ENCODE results near the gene FKBP7.
"Not testable (repeated sequence)": the region's sequence is repeated elsewhere in the genome, so short reads cannot be mapped to it uniquely, and the experiment has no call there.

Gene FKBP7

GRCh38 chr2:178478439-178479274 is at the start of gene FKBP7:
Gene FKBP7, minus strand, starts transcription at chr2:178478600. Its CDS starts 101 bp downstream, at chr2:178478499.
- DNase-seq = peak; percentile 93

GRCh38 chr2:178527592-178527991 is 49.2 kb upstream of the FKBP7 start:
- no peak for DNase-seq

GRCh38 chr2:178526256-178526655 is 47.9 kb upstream of the FKBP7 start:
- DNase-seq = no peak

DNA sequence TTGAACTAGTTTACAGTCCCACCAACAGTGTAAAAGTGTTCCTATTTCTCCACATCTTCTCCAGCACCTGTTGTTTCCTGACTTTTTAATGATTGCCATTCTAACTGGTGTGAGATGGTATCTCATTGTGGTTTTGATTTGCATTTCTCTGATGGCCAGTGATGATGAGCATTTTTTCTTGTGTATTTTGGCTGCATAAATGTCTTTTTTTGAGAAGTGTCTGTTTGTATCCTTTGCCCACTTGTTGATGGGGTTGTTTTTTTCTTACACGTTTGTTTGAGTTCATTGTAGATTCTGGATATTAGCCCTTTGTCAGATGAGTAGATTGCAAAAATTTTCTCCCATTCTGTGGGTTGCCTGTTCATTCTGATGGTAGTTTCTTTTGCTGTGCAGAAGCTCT is 47.1 kb upstream of the FKBP7 start:
- not testable (repeated sequence) for DNase-seq

DNA sequence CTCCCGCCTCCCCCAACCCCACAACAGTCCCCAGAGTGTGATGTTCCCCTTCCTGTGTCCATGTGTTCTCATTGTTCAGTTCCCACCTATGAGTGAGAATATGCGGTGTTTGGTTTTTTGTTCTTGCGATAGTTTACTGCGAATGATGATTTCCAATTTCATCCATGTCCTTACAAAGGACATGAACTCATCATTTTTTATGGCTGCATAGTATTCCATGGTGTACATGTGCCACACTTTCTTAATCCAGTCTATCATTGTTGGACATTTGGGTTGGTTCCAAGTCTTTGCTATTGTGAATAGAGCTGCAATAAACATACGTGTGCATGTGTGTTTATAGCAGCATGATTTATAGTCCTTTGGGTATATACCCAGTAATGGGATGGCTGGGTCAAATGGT is 46.6 kb upstream of the FKBP7 start:
- DNase-seq = not testable (repeated sequence)

DNA sequence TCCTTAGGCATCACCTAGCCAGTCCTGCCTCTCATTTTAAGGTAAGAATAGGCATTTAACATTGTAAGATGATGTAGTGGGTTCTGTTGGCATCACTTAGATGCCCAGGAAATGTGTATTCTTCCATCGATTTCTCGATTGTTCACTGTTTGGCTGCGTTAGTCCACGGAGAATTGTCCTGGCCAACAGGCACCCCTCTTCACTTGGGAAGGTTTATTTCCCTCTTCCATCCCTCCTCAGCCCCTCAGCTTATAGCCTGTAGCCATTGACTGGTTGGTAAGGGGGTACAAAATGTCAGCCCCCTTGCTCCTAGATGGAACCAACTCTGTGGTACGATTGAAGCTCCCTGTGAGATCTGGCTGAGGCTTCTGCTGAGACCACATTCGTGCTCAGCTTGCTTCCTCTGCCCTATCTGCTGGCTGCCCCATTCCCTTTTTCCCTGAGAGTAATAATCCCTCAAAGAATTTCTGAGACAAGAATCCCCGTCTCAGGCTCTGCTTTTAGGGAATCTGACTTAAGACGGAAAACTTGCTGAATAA is 45.3 kb upstream of the FKBP7 start:
- no peak for DNase-seq

GRCh38 chr2:178522950-178523595 is 44.7 kb upstream of the FKBP7 start:
- DNase-seq = peak; percentile 90

- no peak for DNase-seq
Measured at GRCh38 chr2:178521304-178522150, 43.1 kb upstream of the FKBP7 start.

DNA sequence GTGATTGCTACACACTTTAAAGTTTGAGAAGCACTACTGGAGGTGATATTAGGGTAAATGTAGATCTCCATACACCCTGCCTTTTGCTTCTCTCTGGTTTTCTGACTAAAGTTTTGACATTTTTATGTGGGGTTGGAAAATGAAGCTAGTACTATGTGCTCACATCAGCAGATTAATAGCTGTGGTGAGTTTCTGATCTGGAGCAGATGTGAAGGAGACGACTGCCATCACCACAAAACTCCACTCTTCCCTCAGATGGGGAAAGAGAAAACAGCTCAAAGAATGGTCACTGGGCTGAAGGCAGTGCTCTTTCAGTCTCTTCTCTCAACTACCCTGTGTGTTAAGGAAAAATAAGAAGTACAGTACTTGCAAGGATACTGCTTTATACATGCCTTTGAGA is 39.1 kb upstream of the FKBP7 start:
- no peak for DNase-seq

GRCh38 chr2:178514664-178515063 is 36.3 kb upstream of the FKBP7 start:
- no peak for DNase-seq

GRCh38 chr2:178513876-178514275 is 35.5 kb upstream of the FKBP7 start:
- no peak for DNase-seq

DNA sequence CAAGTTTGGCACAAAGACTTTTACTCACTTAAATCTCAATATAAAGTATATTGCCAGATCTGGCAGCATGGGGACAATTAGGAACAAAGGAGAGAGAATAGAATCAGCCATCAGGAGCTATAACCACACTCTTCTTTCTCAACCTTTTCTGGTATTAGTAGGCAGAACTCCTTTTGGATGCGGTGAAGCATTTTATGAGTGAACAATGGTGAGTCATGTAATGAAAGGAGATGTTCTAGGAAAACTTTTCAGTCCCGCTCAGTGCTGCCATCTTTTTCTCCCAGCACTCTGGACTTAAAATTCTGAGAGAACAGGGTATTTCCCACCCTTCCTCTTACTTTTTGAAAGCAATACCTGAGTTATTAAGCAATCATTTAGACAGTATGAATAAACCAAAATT is 34.1 kb upstream of the FKBP7 start:
- DNase-seq = no peak

DNA sequence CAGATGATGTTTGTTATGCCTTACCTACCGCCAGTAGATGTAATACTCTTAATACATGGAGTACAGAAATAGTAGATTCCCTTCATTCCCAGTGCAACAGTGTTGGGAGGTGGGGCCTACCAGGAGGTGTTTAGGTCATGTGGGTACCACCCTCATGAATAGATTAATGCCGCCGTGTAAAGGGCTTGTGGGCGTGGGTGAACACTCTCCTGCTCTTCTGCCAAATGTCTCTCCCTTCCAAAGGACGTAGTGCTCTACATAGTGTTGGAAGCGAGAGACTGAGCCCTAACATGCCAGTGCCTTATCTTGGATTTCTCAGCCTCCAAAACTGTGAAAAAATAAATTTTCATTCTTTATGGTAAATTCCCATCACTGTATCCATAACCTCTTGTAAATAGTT is 32.0 kb upstream of the FKBP7 start:
- DNase-seq = no peak

GRCh38 chr2:178508646-178509045 is 30.2 kb upstream of the FKBP7 start:
- no peak for DNase-seq

- DNase-seq = no peak
Measured at GRCh38 chr2:178506949-178507348, 28.5 kb upstream of the FKBP7 start.

DNA sequence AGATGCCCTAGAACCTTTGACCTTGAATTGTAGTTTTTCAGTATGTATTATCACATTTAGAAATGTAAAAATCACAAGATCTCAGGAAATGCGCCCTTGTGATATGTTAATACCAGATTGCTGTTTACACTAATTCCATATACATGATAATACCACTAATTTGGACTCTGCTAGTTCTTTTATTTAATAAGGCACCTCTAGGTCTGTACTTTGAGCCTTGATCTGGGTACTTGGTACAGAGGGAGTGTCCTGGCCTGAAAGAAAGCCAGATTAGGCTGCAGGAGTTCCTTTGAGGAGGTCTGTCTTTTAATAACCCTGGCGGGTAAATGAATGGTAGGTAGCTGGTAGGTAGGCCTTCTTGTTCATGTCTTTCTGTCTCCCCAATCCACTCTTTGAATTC is 28.1 kb upstream of the FKBP7 start:
- no peak for DNase-seq

DNA sequence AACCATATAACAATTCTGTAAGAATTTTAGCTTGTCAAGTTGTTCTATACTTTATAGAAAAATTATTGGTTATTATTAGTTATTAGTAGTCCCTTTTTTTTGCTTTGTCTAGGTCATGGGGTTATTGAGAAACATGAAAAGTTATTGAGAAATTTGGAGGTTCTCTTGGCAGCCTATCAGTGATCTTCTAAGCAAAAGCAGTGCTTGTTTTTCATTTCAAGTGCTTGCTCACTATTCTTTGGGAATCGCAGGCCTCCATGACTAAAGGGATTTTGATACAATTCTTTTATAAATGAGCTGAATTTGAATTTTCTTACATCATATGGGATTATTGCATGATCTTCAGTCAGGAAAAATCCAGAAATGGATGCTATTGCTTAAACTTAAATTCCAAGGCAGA is 27.7 kb upstream of the FKBP7 start:
- DNase-seq = no peak

DNA sequence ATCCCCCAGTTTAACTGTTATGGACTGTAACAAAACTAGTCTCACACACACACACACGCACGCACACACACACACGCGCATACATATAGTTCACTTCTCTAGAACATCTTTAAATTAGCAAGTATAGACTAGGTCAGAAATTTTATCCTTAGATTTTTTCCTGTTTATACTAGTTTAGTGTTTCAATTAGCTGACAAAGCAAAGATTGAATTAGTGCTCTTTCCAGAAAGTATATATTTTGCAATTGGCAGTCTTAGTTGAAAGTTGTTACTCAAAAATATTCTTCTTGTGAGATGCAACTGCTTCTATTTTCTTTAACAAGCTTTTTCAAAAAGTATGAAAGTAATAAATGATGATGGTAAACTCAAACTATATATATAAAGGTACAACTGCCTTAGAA is 24.4 kb upstream of the FKBP7 start:
- no peak for DNase-seq

DNA sequence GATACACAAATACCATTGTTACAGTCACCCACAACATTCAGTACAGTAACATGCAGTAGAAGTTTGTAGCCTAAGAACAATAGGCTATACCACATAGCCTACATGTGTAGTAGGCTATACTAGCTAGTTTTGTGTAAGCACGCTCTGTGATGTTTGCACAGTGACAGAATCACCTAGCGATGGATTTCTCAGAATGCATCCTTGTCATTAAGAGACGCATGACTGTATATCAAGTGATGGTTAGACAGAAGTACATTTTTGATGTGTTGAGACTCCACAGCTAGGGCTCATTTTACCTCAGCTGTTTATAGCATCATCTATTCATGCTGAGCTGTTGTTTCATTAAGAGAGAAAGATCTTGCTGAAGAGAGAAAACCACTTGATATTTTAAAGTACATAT is 21.2 kb upstream of the FKBP7 start:
- DNase-seq = no peak

DNA sequence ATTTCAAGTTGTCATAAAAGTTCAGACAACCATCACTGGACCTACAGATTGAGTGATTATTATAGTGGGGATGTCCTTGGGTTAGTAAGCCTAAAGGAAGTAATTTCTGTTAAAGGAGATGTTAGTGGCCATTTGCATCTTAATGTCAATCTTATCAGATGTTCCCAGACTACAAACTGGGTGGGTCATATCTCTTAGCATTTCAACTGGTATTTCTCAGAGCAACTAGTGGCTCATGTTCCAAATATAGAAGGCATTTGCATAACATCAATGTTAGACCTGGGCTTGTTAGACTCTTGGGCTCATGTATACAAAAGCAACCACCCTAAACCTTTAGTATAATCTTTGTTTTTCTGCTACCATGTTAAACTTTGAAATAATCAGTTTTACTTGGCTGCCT is 19.7 kb upstream of the FKBP7 start:
- no peak for DNase-seq

DNA sequence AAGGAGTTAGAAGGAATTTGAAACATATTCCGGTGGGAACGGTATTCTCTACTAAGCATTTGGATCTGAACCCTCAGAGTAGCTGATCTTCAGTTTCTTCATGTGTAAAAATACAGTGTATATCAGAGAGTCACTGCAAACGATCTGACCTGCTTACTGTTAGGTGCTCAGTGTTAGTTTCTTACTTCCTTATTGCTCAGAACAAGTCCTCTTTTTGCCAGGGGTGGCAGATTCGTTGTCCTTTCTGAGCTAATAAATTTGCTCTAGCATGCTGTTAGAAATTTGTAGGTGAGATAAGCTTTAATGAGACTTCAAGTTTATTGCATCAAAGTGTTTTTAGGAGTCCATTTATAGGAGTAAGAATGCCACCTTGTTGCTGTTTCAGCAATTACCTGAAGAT is 17.6 kb upstream of the FKBP7 start:
- no peak for DNase-seq

DNA sequence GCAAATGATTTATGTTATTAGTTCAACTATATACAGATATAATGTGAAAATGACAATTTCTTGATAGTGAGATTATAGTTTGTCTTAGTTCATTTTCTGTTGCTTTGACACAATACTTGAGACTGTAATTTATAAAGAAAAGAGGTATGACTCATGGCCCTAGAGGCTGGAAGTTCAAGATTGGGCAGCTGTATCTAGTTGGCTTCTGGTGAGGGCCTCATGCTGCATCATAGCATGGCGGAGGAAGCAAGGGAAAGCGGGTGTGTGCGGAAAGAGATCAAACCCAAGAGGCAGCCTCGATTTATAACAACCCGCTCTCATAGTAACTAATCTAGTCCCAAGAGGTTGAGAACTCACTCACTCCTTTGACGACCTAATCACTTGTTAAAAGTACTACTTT is 13.2 kb upstream of the FKBP7 start:
- DNase-seq = no peak

DNA sequence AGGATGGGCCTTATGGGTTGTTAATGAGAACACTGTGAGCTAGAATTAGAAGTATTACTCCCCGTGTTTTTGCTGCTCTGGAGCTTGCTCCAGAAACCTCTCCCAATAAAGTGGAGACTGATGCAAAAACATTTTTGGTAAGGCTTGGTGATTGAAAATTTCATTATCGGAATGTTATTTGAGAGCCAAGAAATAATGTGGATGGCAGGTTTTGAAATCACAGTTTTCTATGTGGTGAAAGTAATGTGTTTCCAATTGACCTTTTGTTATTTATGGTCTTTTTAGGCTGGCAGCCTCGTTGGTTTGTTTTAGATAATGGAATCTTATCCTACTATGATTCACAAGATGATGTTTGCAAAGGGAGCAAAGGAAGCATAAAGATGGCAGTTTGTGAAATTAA is 7.0 kb upstream of the FKBP7 start:
- no peak for DNase-seq
